Measurements from ENCODE around the gene RBM34. TPM values are rescaled to one million over a fixed set of nuclear protein-coding genes. Genes with fewer than 3 reads are reported as not detected.

RBM34 gene
- total RNA-seq, 2 experiments from 2014 or later = 108 to 120 TPM

DNA sequence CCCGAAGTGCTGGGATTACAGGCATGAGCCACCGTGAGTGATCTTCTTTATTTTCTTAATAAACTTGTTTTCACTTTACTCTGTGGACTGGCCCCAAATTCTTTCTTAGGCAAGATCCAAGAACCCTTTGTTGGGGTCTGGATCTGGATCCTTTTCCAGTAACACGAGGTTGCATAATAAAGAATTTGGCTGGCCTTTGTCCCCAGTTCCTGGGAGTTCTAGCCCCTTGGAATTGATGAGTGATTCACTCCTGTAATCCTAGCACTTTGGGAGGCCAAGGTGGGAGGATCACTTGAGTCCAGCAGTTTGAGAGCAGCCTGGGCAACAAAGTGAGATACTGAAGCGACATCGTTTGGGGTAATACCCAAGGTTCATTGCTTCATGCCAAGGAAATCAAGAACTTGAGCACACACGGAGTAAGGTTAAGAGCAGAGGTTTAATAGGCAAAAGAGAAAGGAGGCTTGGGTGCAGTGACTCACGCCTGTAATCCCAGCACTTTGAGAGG, 30.2 kb downstream of the RBM34 start:
- Mint-ChIP-seq H3K9me3 (no peaks in the 10 kb centered on the region), H3K27ac (no peak overlapping the region), H3K4me3 (no peak overlapping the region), H3K27me3 (no peaks in the 10 kb centered on the region), H3K4me1 (ENCODE audit: low read depth) (peaks cover 24% of the 10 kb centered on the region), H3K36me3 (peaks cover 28% of the 10 kb centered on the region)
- intact Hi-C loops (cut with micrococcal nuclease) = no loop called here
- ChIA-PET POLR2A (interaction anchor here (0.5 to 0.7 kb wide), 2 partner anchors 16 to 47 kb away, joined by 3 read pairs; no protein-coding TSS in a partner anchor), CTCF (no interaction called here)
- no peak for DNase-seq

DNA sequence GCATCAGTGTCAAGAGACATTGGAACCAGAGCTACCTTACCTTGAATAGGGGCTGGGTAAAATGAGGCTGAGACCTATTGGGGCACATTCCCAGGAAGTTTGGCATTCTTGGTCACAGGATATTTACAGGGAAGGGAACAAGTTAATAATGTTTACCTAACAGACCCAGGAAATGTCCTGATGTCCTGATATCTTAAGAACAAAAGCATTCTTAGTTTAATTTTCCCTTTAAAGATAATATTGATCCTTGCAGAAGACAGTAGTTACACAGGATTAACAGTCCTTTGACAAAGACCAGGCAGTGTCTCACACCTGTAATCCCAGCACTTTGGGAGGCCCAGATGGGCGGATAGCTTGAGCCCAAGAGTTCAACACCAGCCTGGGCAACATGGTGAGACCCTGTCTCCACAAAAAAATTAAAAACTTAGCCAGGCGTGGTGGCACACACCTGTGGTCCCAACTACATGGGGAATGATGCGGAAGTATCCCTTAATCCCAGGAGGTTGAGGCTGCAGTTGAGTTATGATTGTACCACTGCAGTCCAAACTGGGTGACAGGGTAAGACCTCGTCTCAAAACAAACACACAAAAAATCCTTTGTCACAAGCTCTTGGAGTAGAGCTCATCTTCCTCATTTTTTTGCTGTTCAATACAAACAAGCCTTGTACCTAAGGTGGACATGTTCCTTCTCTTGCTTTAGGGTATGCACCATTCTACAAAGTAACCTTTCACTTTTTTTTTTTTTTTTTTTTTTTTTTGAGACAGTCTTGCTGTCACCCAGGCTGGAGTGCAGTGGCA, 31.1 kb downstream of the RBM34 start:
- ChIA-PET CTCF (interaction anchor here (0.9 kb wide), 1 partner anchor 287 kb away, joined by 3 read pairs; no protein-coding TSS in a partner anchor), POLR2A (interaction anchor here (0.5 kb wide), 1 partner anchor 15 kb away, joined by 3 read pairs; no protein-coding TSS in a partner anchor)
- intact Hi-C loops (cut with micrococcal nuclease) = loop anchor here (1.0 to 5.0 kb wide), 3 partner anchors 17 to 372 kb away; partner anchors contain the start of gene B3GALNT2
- peaks cover 31% of the 10 kb centered on the region for H3K4me1 Mint-ChIP-seq (ENCODE audit: low read depth)
- peak overlapping the region; percentile 34 for H3K4me3 Mint-ChIP-seq
- H3K27ac Mint-ChIP-seq = peak overlapping the region; percentile 94
- no peaks in the 10 kb centered on the region for H3K27me3 Mint-ChIP-seq
- no peaks in the 10 kb centered on the region for H3K9me3 Mint-ChIP-seq
- no peak for DNase-seq
- peaks cover 23% of the 10 kb centered on the region for H3K36me3 Mint-ChIP-seq

DNA sequence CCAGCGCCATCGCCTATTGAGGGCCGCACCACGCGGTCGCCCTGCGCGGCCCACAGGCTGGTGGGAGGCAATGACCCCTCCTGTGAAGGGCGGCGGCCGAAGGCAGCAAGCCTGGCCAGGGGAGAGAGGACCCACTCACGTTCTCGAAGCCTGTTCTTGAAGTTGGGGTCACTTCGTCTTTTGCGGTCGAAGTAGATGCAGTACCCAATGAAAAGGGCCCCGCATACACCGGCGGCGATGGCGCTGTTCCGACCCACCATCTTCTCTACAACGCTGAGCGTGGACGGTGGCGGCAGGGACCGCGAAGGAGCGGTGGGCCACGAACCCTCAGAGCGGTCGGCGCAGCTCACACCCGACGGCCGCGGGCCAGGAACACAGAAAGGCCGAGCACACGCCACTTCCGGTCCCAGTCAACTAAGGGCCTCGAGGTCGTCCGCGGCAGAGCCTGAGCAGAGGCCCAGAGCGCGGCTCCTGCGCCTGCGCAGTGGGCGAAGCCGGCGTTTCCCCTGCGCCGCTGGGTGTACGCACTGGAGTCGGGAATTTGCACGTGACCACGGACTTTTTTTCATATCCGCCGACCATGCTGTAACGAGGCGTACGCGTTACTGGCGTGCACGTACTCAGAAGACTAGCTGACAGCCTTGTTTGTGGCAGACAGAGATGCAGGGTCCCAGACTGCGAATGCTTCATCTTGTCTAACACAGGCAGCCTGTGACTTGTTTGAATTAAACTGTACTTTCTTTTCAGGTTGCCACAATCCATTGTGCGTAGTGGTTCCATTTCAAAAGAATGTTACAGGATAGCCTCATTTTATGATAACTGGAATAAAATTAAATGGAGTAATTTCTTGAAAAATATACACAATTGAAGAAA, 32.4 kb downstream of the RBM34 start, which contains the start of gene TOMM20:
Gene TOMM20, minus strand, starts transcription at position 382 of the 873 bp plus-strand sequence. Its CDS starts 122 bp downstream, at position 260.
- Mint-ChIP-seq H3K27ac (peak within 1 kb of the TSS; percentile 94), H3K4me3 (peak within 1 kb of the TSS; percentile 86), H3K36me3 (peaks cover 25% of the 10 kb centered on the region), H3K27me3 (no peaks in the 10 kb centered on the region), H3K9me3 (no peaks in the 10 kb centered on the region), H3K4me1 (ENCODE audit: low read depth) (peaks cover 41% of the 10 kb centered on the region)
- ChIA-PET CTCF (interaction anchor here (0.7 to 2.0 kb wide), 4 partner anchors 36 to 289 kb away, joined by 3 to 5 read pairs (median 3); no protein-coding TSS in a partner anchor), POLR2A (interaction anchor here (0.6 to 2.2 kb wide), 5 partner anchors 10 to 203 kb away, joined by 4 to 16 read pairs (median 5); partner anchors contain the start of gene RBM34)
- DNase-seq = peak; percentile 98
- intact Hi-C loops (cut with micrococcal nuclease) = loop anchor here (1.0 to 5.0 kb wide), 4 partner anchors 19 to 374 kb away; partner anchors contain the start of genes ARID4B, B3GALNT2 and GGPS1

DNA sequence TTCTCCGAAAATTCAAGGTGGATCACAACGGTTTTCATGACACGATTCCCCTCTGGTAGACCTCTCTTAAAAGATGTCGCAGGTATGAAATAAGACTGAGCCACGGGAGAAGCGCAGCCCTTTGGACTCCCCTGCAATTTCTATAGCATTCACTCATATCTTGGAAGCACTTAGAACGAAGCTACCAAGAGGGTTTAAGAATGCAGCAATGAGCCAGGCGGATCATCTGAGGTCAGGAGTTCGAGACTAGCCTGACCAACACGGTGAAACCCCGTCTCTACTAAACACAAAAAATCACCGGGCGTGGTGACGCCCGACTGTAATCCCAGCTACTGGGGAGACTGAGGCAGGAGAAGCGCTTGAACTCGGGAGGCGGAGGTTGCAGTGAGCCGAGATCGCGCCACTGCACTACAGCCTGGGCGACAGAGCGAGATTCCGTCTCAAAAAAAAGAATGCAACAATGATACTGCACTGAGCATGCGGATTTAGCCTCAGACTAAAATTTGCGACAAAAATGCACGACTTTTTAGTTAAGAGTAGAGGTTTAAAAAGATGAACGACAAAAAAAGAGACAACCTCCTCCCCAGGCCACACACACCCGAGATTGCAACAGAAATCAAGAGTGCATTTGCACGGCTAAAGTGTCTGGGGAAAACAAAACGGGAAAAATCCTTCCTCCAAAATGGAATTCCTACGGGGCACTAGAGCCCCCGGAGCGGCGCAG, 33.2 kb downstream of the RBM34 start:
- Mint-ChIP-seq H3K4me3 (peak overlapping the region; percentile 86), H3K27ac (peak overlapping the region; percentile 94), H3K36me3 (peaks cover 27% of the 10 kb centered on the region), H3K4me1 (ENCODE audit: low read depth) (peaks cover 48% of the 10 kb centered on the region), H3K27me3 (no peaks in the 10 kb centered on the region), H3K9me3 (no peaks in the 10 kb centered on the region)
- intact Hi-C loops (cut with micrococcal nuclease) = loop anchor here (1.0 to 5.0 kb wide), 4 partner anchors 33 to 374 kb away; partner anchors contain the start of genes ARID4B, B3GALNT2, GGPS1 and RBM34
- CTCF ChIA-PET = interaction anchor here (1.0 to 2.2 kb wide), 3 partner anchors 23 to 287 kb away, joined by 3 to 7 read pairs (median 5); no protein-coding TSS in a partner anchor
- POLR2A ChIA-PET = interaction anchor here (0.6 to 2.2 kb wide), 7 partner anchors 11 to 627 kb away, joined by 3 to 16 read pairs (median 5); partner anchors contain the start of gene RBM34
- DNase-seq = peak; percentile 49

DNA sequence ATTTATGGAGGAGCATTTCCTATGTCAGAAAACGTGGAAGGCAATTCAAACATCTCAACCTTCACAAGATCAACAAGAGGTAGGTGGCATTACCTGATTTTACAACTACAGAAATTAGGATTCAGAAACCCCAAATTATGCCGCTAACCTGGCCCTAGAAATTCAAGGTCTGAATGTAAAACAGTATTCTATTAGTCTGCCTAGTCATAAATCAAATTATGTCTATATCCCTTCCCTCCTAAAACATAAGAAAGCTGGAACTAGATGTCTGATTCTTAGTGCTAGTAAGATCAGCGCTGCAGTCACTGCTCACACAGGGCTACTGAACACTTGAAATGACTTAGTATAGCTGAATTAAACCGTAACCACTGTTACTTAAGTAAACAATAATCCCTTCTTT, 33.8 kb downstream of the RBM34 start:
- peaks cover 32% of the 10 kb centered on the region for H3K36me3 Mint-ChIP-seq
- CTCF ChIA-PET = interaction anchor here (0.5 to 2.2 kb wide), 4 partner anchors 23 to 369 kb away, joined by 3 to 7 read pairs (median 5); no protein-coding TSS in a partner anchor
- intact Hi-C loops (cut with micrococcal nuclease) = loop anchor here (1.0 to 5.0 kb wide), 3 partner anchors 34 to 375 kb away; partner anchors contain the start of genes B3GALNT2 and RBM34
- H3K4me3 Mint-ChIP-seq = peak overlapping the region; percentile 86
- POLR2A ChIA-PET = interaction anchor here (0.6 to 2.2 kb wide), 6 partner anchors 22 to 626 kb away, joined by 3 to 16 read pairs (median 3); partner anchors contain the start of gene RBM34
- H3K27me3 Mint-ChIP-seq = no peaks in the 10 kb centered on the region
- peaks cover 52% of the 10 kb centered on the region for H3K4me1 Mint-ChIP-seq (ENCODE audit: low read depth)
- DNase-seq = no peak
- H3K9me3 Mint-ChIP-seq = no peaks in the 10 kb centered on the region
- H3K27ac Mint-ChIP-seq = peak overlapping the region; percentile 94

DNA sequence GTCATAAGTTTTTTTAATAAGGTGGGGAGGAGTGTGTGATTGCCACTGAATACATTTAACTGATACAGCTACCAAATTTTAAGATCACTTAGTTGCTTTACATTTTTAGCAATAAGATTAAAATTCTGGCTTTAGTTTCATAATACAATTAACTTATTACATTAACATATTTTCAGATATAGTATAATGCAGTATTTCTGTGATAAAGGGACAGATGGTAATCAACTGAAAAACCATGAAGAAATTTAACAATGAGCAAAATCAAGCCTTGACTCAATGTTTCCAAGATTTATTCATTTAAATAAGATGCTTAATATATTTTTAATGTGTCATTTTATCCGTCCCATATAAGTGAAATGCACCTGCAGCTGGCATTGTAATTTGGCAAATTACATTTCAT, 36.4 kb downstream of the RBM34 start:
- Mint-ChIP-seq H3K27ac (peak overlapping the region; percentile 71), H3K4me1 (ENCODE audit: low read depth) (peaks cover 57% of the 10 kb centered on the region), H3K27me3 (no peaks in the 10 kb centered on the region), H3K9me3 (no peaks in the 10 kb centered on the region), H3K36me3 (peaks cover 43% of the 10 kb centered on the region), H3K4me3 (no peak overlapping the region)
- ChIA-PET CTCF (interaction anchor here (0.6 to 1.1 kb wide), 3 partner anchors 17 to 292 kb away, joined by 3 to 5 read pairs (median 3); no protein-coding TSS in a partner anchor), POLR2A (interaction anchor here (1.1 kb wide), 1 partner anchor 19 kb away, joined by 3 read pairs; no protein-coding TSS in a partner anchor)
- intact Hi-C loops (cut with micrococcal nuclease) = loop anchor here (5.0 kb wide), 1 partner anchor 378 kb away; the partner anchor contains the start of gene B3GALNT2
- DNase-seq = no peak

DNA sequence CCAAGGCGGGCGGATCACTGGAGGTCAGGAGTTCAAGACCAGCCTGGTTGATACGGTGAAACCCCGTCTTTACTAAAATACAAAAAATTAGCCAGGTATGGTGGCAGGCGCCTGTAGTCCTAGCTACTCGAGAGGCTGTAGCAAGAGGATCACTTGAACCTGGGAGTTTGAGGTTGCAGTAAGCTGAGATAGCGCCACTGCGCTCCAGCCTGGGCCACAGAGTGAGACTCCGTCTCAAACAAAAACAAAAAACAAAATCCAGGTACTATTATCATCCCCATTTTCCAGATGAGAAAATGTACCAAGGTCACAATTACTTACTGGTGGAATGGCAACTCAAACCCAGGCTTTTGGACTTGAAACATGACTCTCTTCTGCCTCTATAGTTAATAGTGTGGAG, 36.9 kb downstream of the RBM34 start:
- Mint-ChIP-seq H3K4me3 (no peak overlapping the region), H3K27me3 (no peaks in the 10 kb centered on the region), H3K36me3 (peaks cover 47% of the 10 kb centered on the region), H3K4me1 (ENCODE audit: low read depth) (peaks cover 54% of the 10 kb centered on the region), H3K27ac (peak overlapping the region; percentile 71), H3K9me3 (no peaks in the 10 kb centered on the region)
- ChIA-PET POLR2A (no interaction called here), CTCF (interaction anchor here (0.7 to 1.8 kb wide), 3 partner anchors 17 to 292 kb away, joined by 3 to 5 read pairs (median 3); no protein-coding TSS in a partner anchor)
- DNase-seq = no peak
- intact Hi-C loops (cut with micrococcal nuclease) = no loop called here

DNA sequence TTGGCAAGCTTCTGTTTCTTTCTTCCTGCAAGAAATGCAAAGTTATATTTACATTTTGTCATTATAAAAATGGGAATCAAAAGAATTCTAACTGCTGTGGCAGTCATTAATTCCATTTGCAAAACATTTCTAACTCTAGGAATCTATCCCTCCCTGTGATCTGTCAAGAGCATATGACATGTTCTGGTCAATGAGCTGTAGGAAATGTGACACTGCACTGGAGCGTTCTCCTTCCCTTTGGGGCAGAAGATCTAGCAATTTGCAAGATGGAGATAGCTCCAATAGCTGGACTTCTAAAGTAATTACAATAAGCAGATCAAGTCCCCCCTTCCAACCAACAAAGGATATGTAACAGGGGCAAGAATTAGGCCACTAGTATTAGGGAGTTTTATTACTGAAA, 38.7 kb downstream of the RBM34 start:
- DNase-seq = no peak
- Mint-ChIP-seq H3K36me3 (peaks cover 55% of the 10 kb centered on the region), H3K9me3 (no peaks in the 10 kb centered on the region), H3K27ac (peak overlapping the region; percentile 29), H3K4me1 (ENCODE audit: low read depth) (peaks cover 52% of the 10 kb centered on the region), H3K27me3 (no peaks in the 10 kb centered on the region), H3K4me3 (no peak overlapping the region)
- ChIA-PET POLR2A (interaction anchor here (1.0 kb wide), 1 partner anchor 38 kb away, joined by 3 read pairs; no protein-coding TSS in a partner anchor), CTCF (interaction anchor here (0.6 to 1.8 kb wide), 7 partner anchors 17 to 294 kb away, joined by 3 to 5 read pairs (median 4); no protein-coding TSS in a partner anchor)
- intact Hi-C loops (cut with micrococcal nuclease) = no loop called here

DNA sequence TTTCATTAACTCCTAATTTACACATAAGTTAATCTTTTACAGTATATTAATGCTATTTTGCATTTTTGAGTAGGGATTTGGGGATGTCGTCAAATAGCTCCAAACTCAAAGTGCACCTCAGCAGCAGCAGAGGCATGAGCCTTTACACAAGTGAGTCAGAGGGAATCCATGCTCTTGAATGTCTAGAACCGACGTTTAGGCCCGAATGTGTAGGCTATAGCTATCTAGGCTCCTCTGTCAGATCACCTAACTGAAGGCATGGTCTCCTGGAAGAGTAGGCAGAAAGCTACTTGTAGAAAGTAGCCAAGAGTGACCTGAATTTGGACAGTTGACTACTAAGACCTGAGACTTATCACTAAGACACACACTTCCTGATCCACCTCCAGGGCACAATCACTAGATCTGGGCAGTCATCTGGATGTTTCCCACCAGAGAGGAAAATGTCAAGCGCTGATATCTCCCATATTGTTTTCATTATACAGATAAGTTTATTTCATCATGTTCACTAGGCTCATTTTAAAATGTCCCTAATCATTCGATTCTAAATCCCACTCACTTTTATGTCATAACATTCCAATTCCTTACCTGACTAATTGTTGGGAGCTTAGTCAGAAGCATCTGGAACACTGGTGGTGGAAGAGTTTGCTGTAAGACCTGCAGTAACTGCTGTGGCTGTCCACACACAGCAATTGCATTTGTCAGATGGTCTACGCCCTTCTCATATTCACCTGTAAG, 47.7 kb downstream of the RBM34 start:
- ChIA-PET POLR2A (no interaction called here), CTCF (interaction anchor here (0.6 kb wide), 1 partner anchor 44 kb away, joined by 3 read pairs; no protein-coding TSS in a partner anchor)
- H3K27ac Mint-ChIP-seq = no peak overlapping the region
- no peaks in the 10 kb centered on the region for H3K27me3 Mint-ChIP-seq
- DNase-seq = no peak
- H3K4me3 Mint-ChIP-seq = no peak overlapping the region
- H3K36me3 Mint-ChIP-seq = peaks cover 58% of the 10 kb centered on the region
- no peaks in the 10 kb centered on the region for H3K9me3 Mint-ChIP-seq
- intact Hi-C loops (cut with micrococcal nuclease) = no loop called here
- peaks cover 13% of the 10 kb centered on the region for H3K4me1 Mint-ChIP-seq (ENCODE audit: low read depth)

Data from activated CD4-positive, alpha-beta memory T cell treated with anti-CD3 and anti-CD28 coated beads for 36 hours (primary cell).